22Rv1 (cell line): Measurements from ENCODE around the gene CCT3.

Experiments
- H3K27ac ChIP-seq: fragments of 450-650 bp; 2 replicates; pipeline ENCODE4 v1.5.1; 2017
- ZFX ChIP-seq: fragments of 450-650 bp; IDR thresholded peaks from 2 replicates; pipeline ENCODE4 v1.6.1; 2017; ENCODE audit warnings: antibody characterized with exemption, borderline replicate concordance
- TF ChIP-seq, protein P1 (sequence below): fragments of 450-650 bp; IDR thresholded peaks from 2 replicates; pipeline ENCODE4 v1.5.1; 2017; ENCODE audit warnings: mild to moderate bottlenecking

CCT3 gene

DNA sequence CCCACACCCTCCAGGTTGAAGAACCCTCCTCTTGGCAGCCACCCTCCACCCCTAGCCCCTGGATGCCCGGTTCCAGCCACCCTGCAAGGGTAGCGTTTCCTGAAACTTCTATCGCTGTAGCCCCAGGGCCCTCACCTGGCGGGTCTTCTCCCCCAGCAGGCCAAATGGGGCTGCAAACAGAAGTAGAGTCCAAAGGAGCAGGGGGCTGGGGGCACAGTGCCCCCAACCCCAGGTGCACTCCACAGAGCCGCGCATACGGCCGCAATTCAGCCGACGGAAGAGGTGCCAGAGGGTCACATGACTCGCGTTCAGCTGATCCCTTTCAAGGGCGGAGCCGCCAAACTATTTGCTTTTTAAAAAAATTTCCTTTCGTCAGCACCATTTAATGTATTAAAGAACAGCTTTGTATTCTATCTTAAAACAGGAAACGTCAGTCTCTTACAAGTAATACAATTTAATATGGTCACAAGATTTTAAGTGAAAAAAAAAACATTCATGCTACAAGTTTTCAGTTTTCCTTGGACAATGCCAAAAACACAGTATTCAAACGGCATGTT, 42.6 kb downstream of the CCT3 start, which contains the start of gene GLMP:
TSS of gene GLMP (minus strand) at position 289 of the 557 bp plus-strand sequence. CDS start at position 255, 34 bp downstream.
- TF ChIP-seq, protein P1, sequence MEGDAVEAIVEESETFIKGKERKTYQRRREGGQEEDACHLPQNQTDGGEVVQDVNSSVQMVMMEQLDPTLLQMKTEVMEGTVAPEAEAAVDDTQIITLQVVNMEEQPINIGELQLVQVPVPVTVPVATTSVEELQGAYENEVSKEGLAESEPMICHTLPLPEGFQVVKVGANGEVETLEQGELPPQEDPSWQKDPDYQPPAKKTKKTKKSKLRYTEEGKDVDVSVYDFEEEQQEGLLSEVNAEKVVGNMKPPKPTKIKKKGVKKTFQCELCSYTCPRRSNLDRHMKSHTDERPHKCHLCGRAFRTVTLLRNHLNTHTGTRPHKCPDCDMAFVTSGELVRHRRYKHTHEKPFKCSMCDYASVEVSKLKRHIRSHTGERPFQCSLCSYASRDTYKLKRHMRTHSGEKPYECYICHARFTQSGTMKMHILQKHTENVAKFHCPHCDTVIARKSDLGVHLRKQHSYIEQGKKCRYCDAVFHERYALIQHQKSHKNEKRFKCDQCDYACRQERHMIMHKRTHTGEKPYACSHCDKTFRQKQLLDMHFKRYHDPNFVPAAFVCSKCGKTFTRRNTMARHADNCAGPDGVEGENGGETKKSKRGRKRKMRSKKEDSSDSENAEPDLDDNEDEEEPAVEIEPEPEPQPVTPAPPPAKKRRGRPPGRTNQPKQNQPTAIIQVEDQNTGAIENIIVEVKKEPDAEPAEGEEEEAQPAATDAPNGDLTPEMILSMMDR: no peak
- TF ChIP-seq ZFX: no peak
- H3K27ac ChIP-seq: peak within 1 kb of the TSS; percentile 45

DNA sequence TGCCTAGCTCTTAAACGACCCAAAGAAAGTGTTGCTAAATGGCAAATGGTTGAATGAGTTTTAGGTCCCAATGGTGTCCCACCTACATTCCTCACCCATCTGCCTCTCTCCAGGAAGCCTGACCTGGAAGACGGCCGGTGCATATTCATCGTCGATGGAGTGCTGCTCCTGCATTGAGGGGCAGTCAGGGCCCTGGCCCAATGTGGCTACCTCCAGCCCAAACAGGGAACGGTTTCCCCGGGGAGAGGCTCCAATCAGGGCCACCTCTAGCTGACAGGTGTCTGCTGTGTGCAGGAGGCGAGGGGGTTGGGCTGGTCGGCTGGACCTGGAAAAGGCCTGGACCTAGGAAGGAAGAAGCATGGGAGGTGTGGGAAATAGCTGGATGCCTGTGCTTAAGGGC, 44.2 kb downstream of the CCT3 start:
- no peak for TF ChIP-seq ZFX
- TF ChIP-seq, protein P1: no peak
- no peak overlapping the region for H3K27ac ChIP-seq

DNA sequence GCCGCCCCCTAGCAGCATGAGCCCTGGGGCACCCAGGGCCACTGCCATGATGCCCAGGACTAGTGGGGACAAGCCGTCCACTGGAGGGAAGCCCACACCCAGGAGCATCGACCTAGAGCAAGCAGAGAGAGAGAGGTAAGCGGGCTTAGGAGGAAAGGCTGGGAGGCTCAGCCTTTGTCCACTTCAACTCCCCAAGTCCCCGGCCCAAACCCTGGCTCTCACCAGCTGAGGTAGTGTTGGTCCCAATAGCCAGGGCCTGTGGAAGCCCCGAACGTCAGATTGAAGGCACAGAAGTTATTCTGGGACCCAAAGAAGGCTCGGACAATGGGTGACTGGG, 45.0 kb downstream of the CCT3 start:
- TF ChIP-seq ZFX: no peak
- TF ChIP-seq, protein P1: no peak
- H3K27ac ChIP-seq: no peak overlapping the region

DNA sequence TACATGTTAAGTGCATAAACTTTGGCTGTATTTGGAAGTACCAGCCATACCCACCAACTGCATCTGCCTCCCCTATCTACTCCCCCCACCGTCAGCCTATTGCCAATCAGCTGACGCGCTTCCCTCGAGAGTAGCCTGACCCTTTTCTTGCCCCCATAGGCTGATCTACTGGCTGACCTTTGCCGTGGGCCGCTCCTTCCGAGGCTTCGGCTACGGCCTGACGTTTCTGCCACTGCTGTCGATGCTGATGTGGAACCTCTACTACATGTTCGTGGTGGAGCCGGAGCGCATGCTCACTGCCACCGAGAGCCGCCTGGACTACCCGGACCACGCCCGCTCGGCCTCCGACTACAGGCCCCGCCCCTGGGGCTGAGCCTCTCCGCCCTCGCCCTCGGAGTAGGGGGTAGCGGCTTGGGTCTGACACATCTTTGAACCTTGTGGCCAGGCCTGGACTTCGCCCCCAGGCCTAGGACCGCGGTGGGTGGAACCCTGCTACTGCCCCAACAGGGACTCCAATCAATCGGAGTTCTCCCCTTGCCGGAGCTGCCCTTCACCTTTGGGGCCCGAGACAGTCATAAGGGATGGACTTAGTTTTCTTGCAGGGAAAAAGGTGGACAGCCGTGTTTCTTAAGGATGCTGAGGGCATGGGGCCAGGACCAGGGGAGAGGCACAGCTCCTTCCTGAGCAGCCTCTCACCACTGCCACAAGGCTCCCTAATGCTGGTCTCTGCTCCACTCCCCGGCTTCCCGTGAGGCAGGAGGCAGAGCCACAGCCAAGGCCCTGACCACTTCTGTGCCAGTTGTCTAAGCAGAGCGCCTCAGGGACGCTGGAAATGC, 46.6 kb downstream of the CCT3 start:
- H3K27ac ChIP-seq: peak overlapping the region; percentile 67
- TF ChIP-seq ZFX: no peak
- TF ChIP-seq, protein P1: no peak

DNA sequence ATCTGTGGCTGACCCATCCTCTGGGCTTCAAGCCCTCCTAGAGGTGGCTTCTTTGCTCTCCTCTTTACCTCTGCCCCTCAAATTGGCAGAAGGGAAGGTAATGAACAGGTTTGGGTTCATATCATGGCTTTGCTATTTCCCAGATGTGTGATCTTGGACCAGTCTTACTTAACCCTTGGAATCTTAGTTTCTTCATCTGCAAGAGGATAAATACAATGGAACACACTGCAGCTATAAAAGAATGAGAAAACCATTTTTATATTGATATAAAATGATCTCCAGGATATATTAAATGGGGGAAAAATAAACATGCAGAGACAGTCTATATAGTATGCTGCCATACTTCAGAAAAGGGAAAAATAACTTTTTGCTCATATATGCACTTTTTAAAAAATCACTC, 48.2 kb downstream of the CCT3 start:
- peak overlapping the region; percentile 67 for H3K27ac ChIP-seq
- TF ChIP-seq, protein P1: no peak
- TF ChIP-seq ZFX: no peak

DNA sequence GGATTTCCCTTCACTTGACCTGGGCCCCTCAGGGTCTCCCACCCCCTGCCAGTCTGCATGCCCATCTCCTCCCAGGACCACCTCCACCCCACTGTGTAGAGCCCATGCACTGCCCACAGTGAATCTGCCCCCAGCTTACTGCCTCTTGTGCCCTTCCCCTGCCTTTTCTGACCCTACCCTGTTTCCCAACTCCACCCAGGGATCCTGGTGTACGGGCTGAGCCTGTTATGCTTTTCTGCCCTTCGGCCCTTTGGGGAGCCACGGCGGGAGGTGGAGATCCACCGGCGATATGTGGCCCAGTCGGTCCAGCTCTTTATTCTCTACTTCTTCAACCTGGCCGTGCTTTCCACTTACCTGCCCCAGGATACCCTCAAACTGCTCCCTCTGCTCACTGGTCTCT, 52.0 kb downstream of the CCT3 start:
- TF ChIP-seq, protein P1: no peak
- no peak for TF ChIP-seq ZFX
- no peak overlapping the region for H3K27ac ChIP-seq

GRCh38 chr1:156285437-156285836, 52.7 kb downstream of the CCT3 start:
- peak overlapping the region; percentile 85; the same call in 1 of the 2 replicates for H3K27ac ChIP-seq
- no peak for TF ChIP-seq ZFX
- TF ChIP-seq, protein P1: no peak
